DOHH2 (cell line): ENCODE results near the gene RPL36.

Experiments used
- CTCF ChIP-seq: fragments of 200-600 bp; sonication (generic); IDR thresholded peaks from one replicate; pipeline ENCODE4 v1.5.1; 2014; ENCODE audit warnings: antibody characterized with exemption, mild to moderate bottlenecking, low read depth, low read length; ENCODE audit not compliant: poor library complexity, severe bottlenecking
- EZH2phosphoT487 ChIP-seq: fragments of 200-600 bp; sonication (generic); IDR thresholded peaks from 2 replicates; pipeline ENCODE4 v1.6.1; 2017; ENCODE audit warnings: borderline replicate concordance, mild to moderate bottlenecking, antibody characterized with exemption, low read length, moderate library complexity, mixed read lengths

GRCh38 chr19:5677580-5677979 lies 12.5 kb upstream of the RPL36 start:
- no peak for TF ChIP-seq CTCF
- TF ChIP-seq EZH2phosphoT487, result no peak
